ENCODE data around the gene SPINK8. TPM values are rescaled to one million over a fixed set of nuclear protein-coding genes. Genes with fewer than 3 reads are reported as not detected.

The SPINK8 gene
- total RNA-seq, 4 donors from 2014 or later, result not detected

DNA sequence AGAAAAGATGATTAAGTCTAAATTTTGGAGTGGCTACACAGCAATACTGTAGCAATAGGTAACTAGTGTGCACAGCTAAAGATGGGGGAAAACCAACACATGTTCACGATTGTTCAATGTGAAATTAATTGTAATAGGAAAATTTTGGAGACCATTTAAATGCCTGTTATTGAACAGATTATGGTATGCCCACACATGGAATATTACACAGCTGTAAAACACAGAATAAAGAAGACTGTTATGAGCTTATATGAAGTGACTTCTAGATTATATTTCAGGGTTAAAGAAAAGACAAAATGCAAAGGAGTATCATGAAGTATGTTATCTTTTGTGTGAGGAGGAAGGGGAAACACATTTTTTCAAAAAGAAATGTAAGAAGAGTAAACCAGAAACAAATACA, 43.8 kb downstream of the SPINK8 start:
- no peak for TF ChIP-seq POLR2A (IDR thresholded peaks at IDR 0.05)
- no peak for TF ChIP-seq EP300 (IDR thresholded peaks at IDR 0.05)
- TF ChIP-seq POLR2AphosphoS5 (IDR thresholded peaks at IDR 0.05), result no peak
- TF ChIP-seq, protein P1, sequence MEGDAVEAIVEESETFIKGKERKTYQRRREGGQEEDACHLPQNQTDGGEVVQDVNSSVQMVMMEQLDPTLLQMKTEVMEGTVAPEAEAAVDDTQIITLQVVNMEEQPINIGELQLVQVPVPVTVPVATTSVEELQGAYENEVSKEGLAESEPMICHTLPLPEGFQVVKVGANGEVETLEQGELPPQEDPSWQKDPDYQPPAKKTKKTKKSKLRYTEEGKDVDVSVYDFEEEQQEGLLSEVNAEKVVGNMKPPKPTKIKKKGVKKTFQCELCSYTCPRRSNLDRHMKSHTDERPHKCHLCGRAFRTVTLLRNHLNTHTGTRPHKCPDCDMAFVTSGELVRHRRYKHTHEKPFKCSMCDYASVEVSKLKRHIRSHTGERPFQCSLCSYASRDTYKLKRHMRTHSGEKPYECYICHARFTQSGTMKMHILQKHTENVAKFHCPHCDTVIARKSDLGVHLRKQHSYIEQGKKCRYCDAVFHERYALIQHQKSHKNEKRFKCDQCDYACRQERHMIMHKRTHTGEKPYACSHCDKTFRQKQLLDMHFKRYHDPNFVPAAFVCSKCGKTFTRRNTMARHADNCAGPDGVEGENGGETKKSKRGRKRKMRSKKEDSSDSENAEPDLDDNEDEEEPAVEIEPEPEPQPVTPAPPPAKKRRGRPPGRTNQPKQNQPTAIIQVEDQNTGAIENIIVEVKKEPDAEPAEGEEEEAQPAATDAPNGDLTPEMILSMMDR (IDR thresholded peaks at IDR 0.05), result no peak
- Histone ChIP-seq H3K27ac (no peak overlapping the region), H3K4me3 (no peak overlapping the region), H3K9me3 (no peaks in the 10 kb centered on the region), H3K4me1 (no peaks in the 10 kb centered on the region), H3K36me3 (peaks cover 45% of the 10 kb centered on the region), H3K27me3 (no peaks in the 10 kb centered on the region)
- WGBS, result 87% methylated on average over 1 of the region's 1 CpG
- DNase-seq (ENCODE audit: low spot score in 2 of 2), result no peak

DNA sequence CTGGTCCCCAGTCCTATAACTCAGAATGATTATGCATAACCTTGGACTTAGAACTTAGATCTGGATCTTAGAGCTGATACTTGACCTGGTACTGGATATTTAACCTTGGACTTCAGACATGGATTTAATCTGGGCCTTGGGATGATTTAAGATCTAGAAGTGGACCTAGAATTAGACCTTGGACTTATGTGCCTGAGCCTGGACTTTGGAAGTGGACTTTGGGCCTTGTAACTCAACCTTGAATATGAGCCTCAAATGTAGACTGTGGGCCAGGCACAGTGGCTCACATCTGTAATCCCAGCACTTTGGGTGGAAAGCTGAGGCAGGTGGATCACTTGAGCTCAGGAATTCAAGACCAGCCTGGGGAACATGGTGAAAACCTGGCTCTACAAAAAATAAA, 46.4 kb downstream of the SPINK8 start:
- H3K4me3 ChIP-seq, result no peak overlapping the region
- peaks cover 19% of the 10 kb centered on the region for H3K36me3 ChIP-seq
- DNase-seq (ENCODE audit: low spot score in 2 of 2), result no peak
- H3K27ac ChIP-seq, result no peak overlapping the region
- no peaks in the 10 kb centered on the region for H3K9me3 ChIP-seq
- no peaks in the 10 kb centered on the region for H3K27me3 ChIP-seq
- TF ChIP-seq POLR2AphosphoS5 (IDR thresholded peaks at IDR 0.05) (no peak), POLR2A (IDR thresholded peaks at IDR 0.05) (no peak), EP300 (IDR thresholded peaks at IDR 0.05) (no peak)
- TF ChIP-seq, protein P1 (IDR thresholded peaks at IDR 0.05), result no peak
- H3K4me1 ChIP-seq, result no peaks in the 10 kb centered on the region

DNA sequence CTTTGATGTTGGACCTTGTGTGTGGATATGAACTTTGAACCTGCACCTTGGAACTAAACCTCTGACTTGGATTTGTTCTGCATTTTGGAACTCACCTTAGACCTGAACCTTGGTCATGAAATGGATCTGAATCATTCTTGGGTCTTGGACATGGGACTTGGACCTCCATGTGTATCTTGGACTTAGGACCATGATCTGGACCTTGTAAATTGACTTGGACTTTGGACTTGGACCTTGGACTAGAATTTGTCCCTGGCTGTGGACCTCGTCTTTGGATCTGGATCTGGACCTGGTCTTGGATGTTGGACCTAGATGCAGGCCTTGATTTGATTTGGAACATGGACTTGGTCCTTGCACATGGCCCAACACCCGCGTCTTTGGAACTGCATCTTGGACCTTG, 47.2 kb downstream of the SPINK8 start:
- Histone ChIP-seq H3K27me3 (no peaks in the 10 kb centered on the region), H3K4me3 (no peak overlapping the region), H3K36me3 (peaks cover 12% of the 10 kb centered on the region), H3K4me1 (no peaks in the 10 kb centered on the region), H3K9me3 (no peaks in the 10 kb centered on the region), H3K27ac (no peak overlapping the region)
- TF ChIP-seq POLR2A (IDR thresholded peaks at IDR 0.05) (no peak), EP300 (IDR thresholded peaks at IDR 0.05) (no peak), POLR2AphosphoS5 (IDR thresholded peaks at IDR 0.05) (no peak)
- TF ChIP-seq, protein P1 (IDR thresholded peaks at IDR 0.05), result no peak
- no peak for DNase-seq (ENCODE audit: low spot score in 2 of 2)
- WGBS, result 95% methylated on average over 3 of the region's 3 CpGs

DNA sequence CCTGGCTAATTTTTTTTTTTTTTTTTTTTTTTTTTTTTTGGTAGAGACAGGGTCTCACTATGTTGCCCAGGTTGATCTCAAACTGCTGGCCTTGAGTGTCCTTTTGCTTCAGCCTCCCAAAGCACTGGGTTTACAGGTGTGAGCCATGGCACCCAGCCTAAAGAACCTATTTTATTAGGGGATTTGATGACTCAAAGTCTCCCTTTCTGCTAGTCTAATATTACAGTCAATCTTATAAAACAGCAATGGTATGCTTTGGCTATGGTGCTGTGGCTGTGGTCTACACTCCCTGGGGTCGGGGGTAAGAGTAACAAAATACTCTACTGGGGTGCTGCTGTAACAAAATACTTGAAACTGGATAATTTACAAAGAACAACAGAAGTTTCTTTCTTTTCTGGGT, 47.8 kb downstream of the SPINK8 start:
- WGBS, result 86% methylated on average over 1 of the region's 1 CpG
- Histone ChIP-seq H3K36me3 (peaks cover 12% of the 10 kb centered on the region), H3K9me3 (no peaks in the 10 kb centered on the region), H3K4me3 (no peak overlapping the region), H3K4me1 (no peaks in the 10 kb centered on the region), H3K27ac (no peak overlapping the region), H3K27me3 (no peaks in the 10 kb centered on the region)
- TF ChIP-seq POLR2A (IDR thresholded peaks at IDR 0.05) (no peak), EP300 (IDR thresholded peaks at IDR 0.05) (no peak), POLR2AphosphoS5 (IDR thresholded peaks at IDR 0.05) (no peak)
- TF ChIP-seq, protein P1 (IDR thresholded peaks at IDR 0.05), result no peak
- DNase-seq (ENCODE audit: low spot score in 2 of 2), result no peak

DNA sequence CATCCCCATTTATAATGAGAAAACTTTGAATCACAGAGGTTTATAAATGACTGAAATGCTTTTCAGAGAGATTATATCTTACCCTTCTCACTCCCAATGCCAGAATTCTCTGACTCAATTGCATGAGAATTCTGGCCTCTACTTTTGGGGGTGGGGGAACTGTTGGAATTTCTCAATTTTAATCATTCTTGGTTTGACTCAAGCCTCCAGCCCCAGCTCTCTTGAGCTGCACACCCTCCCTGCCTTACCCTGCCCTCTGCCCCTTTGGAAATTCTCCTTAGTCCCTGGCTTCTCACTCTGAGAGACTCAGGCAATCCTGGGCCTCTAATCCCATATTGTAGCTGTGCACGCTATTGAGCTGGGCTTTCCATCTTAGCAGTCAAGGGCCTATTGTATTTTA, 48.3 kb downstream of the SPINK8 start:
- Histone ChIP-seq H3K4me3 (no peak overlapping the region), H3K36me3 (peaks cover 12% of the 10 kb centered on the region), H3K4me1 (no peaks in the 10 kb centered on the region), H3K9me3 (no peaks in the 10 kb centered on the region), H3K27me3 (no peaks in the 10 kb centered on the region), H3K27ac (no peak overlapping the region)
- no peak for DNase-seq (ENCODE audit: low spot score in 2 of 2)
- 100% methylated on average over 1 of the region's 1 CpG for WGBS
- TF ChIP-seq POLR2AphosphoS5 (IDR thresholded peaks at IDR 0.05), result no peak
- no peak for TF ChIP-seq EP300 (IDR thresholded peaks at IDR 0.05)
- TF ChIP-seq, protein P1 (IDR thresholded peaks at IDR 0.05), result no peak
- no peak for TF ChIP-seq POLR2A (IDR thresholded peaks at IDR 0.05)

Measured in suprapubic skin (tissue), 4 donors.